ENCODE results near the gene RPL7A.

RPL7A gene

DNA sequence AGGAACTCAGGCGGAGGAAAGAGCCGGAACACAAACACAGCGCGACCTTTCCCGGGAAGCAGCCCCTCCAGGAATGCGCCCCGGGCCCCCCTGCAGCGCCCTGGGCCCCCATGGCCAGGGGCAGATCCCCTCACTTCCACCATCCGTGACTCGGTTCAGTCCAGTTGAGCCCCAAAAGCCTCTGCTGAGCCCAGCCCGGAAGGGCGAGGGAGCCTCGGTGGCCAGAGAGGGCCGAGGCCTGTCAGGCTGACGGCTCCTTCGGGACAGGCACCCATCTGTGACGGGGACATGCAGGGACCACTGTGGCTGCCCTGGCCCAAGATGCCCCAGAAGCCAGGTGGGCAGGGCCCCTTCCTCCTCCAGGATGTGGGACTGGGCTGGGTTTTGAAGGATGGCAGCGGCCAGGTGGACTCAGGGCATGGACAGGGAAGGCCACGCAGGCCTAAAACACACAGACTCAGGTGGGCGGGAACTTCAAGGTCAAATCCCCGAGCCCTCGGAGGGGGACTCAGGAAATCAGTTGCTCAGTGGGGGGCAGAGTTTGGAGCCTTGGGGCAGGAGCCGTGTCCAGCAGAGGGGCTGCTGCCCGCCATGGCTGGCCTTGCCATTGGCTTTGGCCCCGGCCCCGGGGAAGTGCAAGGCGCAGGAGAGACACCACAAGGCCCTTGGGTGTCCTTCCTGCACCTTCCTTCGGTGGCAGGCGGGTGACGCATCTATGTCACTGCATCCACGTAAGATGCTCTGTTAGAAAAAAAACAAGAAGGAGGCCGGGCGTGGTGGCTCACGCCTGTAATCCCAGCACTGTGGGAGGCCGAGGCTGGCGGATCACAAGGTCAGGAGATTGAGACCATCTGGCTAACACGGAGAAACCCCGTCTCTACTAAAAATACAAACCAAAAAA, 43.3 kb upstream of the RPL7A start:
- H3K4me1 Mint-ChIP-seq, result no peaks in the 10 kb centered on the region
- no peak for DNase-seq
- no peak overlapping the region for H3K27ac Mint-ChIP-seq
- H3K9me3 Mint-ChIP-seq, result peaks cover 12% of the 10 kb centered on the region
- H3K27me3 Mint-ChIP-seq (ENCODE audit: low read depth, poor library complexity), result peaks cover 32% of the 10 kb centered on the region
- no peak overlapping the region for H3K4me3 Mint-ChIP-seq
- peaks cover 6% of the 10 kb centered on the region for H3K36me3 Mint-ChIP-seq (ENCODE audit: low read depth)
- TF ChIP-seq, protein P1, sequence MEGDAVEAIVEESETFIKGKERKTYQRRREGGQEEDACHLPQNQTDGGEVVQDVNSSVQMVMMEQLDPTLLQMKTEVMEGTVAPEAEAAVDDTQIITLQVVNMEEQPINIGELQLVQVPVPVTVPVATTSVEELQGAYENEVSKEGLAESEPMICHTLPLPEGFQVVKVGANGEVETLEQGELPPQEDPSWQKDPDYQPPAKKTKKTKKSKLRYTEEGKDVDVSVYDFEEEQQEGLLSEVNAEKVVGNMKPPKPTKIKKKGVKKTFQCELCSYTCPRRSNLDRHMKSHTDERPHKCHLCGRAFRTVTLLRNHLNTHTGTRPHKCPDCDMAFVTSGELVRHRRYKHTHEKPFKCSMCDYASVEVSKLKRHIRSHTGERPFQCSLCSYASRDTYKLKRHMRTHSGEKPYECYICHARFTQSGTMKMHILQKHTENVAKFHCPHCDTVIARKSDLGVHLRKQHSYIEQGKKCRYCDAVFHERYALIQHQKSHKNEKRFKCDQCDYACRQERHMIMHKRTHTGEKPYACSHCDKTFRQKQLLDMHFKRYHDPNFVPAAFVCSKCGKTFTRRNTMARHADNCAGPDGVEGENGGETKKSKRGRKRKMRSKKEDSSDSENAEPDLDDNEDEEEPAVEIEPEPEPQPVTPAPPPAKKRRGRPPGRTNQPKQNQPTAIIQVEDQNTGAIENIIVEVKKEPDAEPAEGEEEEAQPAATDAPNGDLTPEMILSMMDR (IDR thresholded peaks at IDR 0.05), result no peak

DNA sequence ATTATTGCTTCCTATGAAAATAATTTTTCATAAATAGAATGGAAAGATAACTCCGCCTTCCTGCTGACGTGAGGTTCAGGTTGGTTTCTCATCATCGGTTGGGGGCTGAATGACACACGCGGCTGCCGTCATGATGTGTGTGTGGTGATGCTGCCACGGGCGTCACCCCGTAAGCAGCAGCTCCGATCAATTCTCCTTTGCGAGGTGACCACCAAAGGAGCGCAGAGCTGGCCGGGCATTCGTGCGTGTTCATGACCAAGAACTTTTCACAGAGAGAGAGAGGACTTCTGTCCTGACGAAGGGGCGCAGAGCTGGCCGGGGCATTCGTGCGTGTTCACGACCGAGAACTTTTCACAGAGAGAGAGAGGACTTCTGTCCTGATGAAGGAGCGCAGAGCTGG, 42.3 kb upstream of the RPL7A start:
- H3K27ac Mint-ChIP-seq, result no peak overlapping the region
- peaks cover 16% of the 10 kb centered on the region for H3K9me3 Mint-ChIP-seq
- H3K27me3 Mint-ChIP-seq (ENCODE audit: low read depth, poor library complexity), result peaks cover 32% of the 10 kb centered on the region
- peaks cover 9% of the 10 kb centered on the region for H3K36me3 Mint-ChIP-seq (ENCODE audit: low read depth)
- TF ChIP-seq, protein P1 (IDR thresholded peaks at IDR 0.05), result no peak
- no peak for DNase-seq
- H3K4me1 Mint-ChIP-seq, result no peaks in the 10 kb centered on the region
- no peak overlapping the region for H3K4me3 Mint-ChIP-seq

DNA sequence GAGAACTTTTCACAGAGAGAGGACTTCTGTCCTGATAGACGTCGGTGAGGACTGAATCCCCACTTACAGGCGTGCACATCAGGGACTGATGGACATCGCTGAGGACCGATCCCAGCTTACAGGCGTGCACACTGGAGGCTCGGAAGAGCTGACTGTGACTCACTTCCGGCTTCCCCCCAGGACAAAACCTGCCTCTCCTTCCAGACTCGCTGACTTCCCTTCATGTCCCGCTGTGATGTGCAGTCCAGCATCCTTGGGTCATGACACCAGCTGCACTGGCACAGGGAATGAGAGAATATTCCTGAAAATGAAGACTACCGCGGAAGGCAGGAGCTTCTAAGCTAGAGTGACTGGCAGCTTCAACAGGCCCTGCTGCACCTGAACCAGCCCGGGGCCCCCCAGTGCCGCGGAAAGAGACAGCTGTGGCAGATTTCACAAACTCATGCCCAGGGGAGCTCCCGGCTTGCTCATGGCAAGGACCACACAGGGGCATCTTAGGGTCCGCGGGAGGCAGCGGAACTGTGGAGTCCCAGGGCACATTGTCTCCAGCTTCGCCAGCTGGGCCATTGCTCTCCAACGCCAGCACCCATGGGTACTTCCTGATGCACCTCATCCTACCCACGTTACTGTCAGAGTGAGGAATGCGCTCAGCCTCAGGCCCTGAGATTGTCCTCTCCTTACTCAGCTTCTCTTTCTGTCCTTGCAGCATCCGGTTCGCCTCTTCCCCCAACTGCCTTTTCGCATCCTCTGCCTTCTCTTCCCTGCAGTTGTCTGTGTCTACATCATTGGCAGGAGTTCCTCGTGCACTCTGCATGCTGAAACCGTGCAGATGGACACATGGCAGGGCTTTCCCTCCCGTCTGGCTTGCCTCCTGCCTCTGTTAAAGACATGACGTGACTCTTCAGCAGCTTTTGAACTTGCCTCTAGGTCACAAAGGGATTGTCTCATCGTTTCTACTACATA, 41.5 kb upstream of the RPL7A start:
- TF ChIP-seq, protein P1 (IDR thresholded peaks at IDR 0.05), result no peak
- peaks cover 9% of the 10 kb centered on the region for H3K36me3 Mint-ChIP-seq (ENCODE audit: low read depth)
- H3K4me1 Mint-ChIP-seq, result no peaks in the 10 kb centered on the region
- H3K4me3 Mint-ChIP-seq, result no peak overlapping the region
- DNase-seq, result no peak
- peaks cover 32% of the 10 kb centered on the region for H3K27me3 Mint-ChIP-seq (ENCODE audit: low read depth, poor library complexity)
- peaks cover 21% of the 10 kb centered on the region for H3K9me3 Mint-ChIP-seq
- no peak overlapping the region for H3K27ac Mint-ChIP-seq

DNA sequence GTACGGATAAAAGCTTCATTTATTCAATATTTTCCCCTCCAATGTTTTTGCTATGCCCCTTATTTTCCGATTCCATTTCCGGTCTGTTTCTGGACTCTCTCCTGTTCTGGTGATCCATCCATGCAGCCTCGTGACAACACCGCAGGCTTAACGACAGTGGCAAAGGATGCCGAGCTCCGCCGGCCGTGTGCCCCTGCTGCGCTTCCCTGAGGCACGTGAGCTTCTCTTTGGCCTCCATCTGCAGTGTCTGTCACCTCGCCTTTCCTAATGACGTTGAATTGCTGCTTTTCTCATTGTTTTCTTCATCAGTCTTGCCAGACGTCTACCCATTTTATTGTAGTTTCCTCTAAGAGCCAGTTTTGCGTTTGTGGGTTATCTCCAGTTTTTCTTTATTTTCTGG, 40.7 kb upstream of the RPL7A start:
- peaks cover 9% of the 10 kb centered on the region for H3K36me3 Mint-ChIP-seq (ENCODE audit: low read depth)

DNA sequence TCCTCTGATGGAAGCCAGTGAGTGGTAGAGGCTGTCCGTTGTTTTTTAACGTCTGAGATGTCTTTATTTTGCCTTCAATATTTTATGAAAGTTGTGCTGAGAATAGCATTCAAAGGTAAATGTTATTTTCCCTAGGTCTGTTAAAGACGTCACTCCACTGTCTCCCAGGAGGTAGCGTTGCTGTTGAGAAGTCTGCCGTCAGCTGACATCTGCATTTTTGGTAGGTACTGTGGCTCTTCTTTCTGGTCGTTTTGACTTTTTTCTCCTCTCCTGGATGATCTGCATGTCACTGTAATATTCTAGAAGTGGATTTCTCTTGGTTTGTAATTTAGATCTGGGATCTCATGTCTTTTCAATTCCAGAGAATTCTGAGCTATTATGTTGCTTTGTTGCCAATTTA, 38.4 kb upstream of the RPL7A start:
- TF ChIP-seq, protein P1 (IDR thresholded peaks at IDR 0.05), result no peak
- peaks cover 27% of the 10 kb centered on the region for H3K27me3 Mint-ChIP-seq (ENCODE audit: low read depth, poor library complexity)
- no peaks in the 10 kb centered on the region for H3K4me1 Mint-ChIP-seq
- H3K36me3 Mint-ChIP-seq (ENCODE audit: low read depth), result peaks cover 9% of the 10 kb centered on the region
- DNase-seq, result no peak
- peaks cover 23% of the 10 kb centered on the region for H3K9me3 Mint-ChIP-seq
- H3K4me3 Mint-ChIP-seq, result no peak overlapping the region
- no peak overlapping the region for H3K27ac Mint-ChIP-seq

More for the DNA sequence above, 40.7 kb upstream of the RPL7A start:
- TF ChIP-seq, protein P1 (IDR thresholded peaks at IDR 0.05), result no peak
- Mint-ChIP-seq H3K27me3 (ENCODE audit: low read depth, poor library complexity) (peaks cover 28% of the 10 kb centered on the region), H3K9me3 (peaks cover 23% of the 10 kb centered on the region), H3K4me3 (no peak overlapping the region), H3K27ac (no peak overlapping the region), H3K4me1 (no peaks in the 10 kb centered on the region)
- no peak for DNase-seq

Data from nephron progenitor cell (in vitro differentiated cells).